Measurements from ENCODE around the gene SLC46A1.

SLC46A1 gene

GRCh38 chr17:28402844-28403243 lies 3.2 kb downstream of the SLC46A1 start:
- DNase-seq, result no peak

GRCh38 chr17:28402224-28402630 lies 3.8 kb downstream of the SLC46A1 start:
- no peak for DNase-seq

GRCh38 chr17:28399808-28400207 lies 6.2 kb downstream of the SLC46A1 start:
- DNase-seq, result no peak

- DNase-seq, result no peak
Measured at GRCh38 chr17:28398280-28398981, 7.6 kb downstream of the SLC46A1 start.

GRCh38 chr17:28397687-28398279 lies 8.2 kb downstream of the SLC46A1 start:
- DNase-seq, result no peak

- no peak for DNase-seq
Measured at GRCh38 chr17:28397275-28397674, 8.7 kb downstream of the SLC46A1 start.

GRCh38 chr17:28396635-28397239 lies 9.3 kb downstream of the SLC46A1 start:
- no peak for DNase-seq

GRCh38 chr17:28395968-28396367 lies 10.0 kb downstream of the SLC46A1 start:
- no peak for DNase-seq

- DNase-seq, result no peak
Measured at GRCh38 chr17:28395426-28395825, 10.6 kb downstream of the SLC46A1 start.

GRCh38 chr17:28394337-28395116 lies 11.5 kb downstream of the SLC46A1 start:
- no peak for DNase-seq

GRCh38 chr17:28392491-28392890 lies 13.5 kb downstream of the SLC46A1 start:
- no peak for DNase-seq

- no peak for DNase-seq
Measured at GRCh38 chr17:28391401-28391800, 14.6 kb downstream of the SLC46A1 start.

GRCh38 chr17:28390984-28391383 lies 15.0 kb downstream of the SLC46A1 start:
- no peak for DNase-seq

GRCh38 chr17:28390563-28390962 lies 15.4 kb downstream of the SLC46A1 start:
- no peak for DNase-seq

- no peak for DNase-seq
Measured at GRCh38 chr17:28390141-28390540, 15.9 kb downstream of the SLC46A1 start.

- no peak for DNase-seq
Measured at GRCh38 chr17:28388106-28388505, 17.9 kb downstream of the SLC46A1 start.

- no peak for DNase-seq
Measured at GRCh38 chr17:28386391-28386790, 19.6 kb downstream of the SLC46A1 start.

- no peak for DNase-seq
Measured at GRCh38 chr17:28385406-28385805, 20.6 kb downstream of the SLC46A1 start.

GRCh38 chr17:28385037-28385400 lies 21.0 kb downstream of the SLC46A1 start:
- no peak for DNase-seq

GRCh38 chr17:28384281-28385036 lies 21.6 kb downstream of the SLC46A1 start:
- peak; percentile 75 for DNase-seq

- no peak for DNase-seq
Measured at GRCh38 chr17:28381141-28381825, 24.7 kb downstream of the SLC46A1 start.

Measured in NCI-H1436 (cell line).